KMS-11 (cell line): Measurements from ENCODE around the gene SLA2.
"Not testable (repeated sequence)": the region's sequence is repeated elsewhere in the genome, so short reads cannot be mapped to it uniquely, and the experiment has no call there.

Source experiments
- H2AFZ ChIP-seq: fragments of 200-600 bp; sonication (generic); 2 replicates; pipeline ENCODE4 v1.6.1; 2016; ENCODE audit warnings: antibody characterized with exemption, mixed run types, low read depth
- H3K27ac ChIP-seq: fragments of 200-600 bp; sonication (generic); 2 replicates; pipeline ENCODE4 v1.6.1; 2016; ENCODE audit warnings: mild to moderate bottlenecking, mixed run types
- H3K27me3 ChIP-seq: fragments of 200-600 bp; sonication (generic); 2 replicates; pipeline ENCODE4 v1.6.1; 2017; ENCODE audit warnings: mild to moderate bottlenecking, low read depth, mixed run types, moderate library complexity; ENCODE audit not compliant: insufficient read depth
- H3K36me3 ChIP-seq: fragments of 200-600 bp; sonication (generic); 2 replicates; pipeline ENCODE4 v1.6.1; 2017; ENCODE audit warnings: mild to moderate bottlenecking, mixed run types; ENCODE audit not compliant: insufficient read depth
- H3K4me1 ChIP-seq: fragments of 200-600 bp; sonication (generic); 2 replicates; pipeline ENCODE4 v1.6.1; 2016; ENCODE audit warnings: mild to moderate bottlenecking, low read depth, mixed run types; ENCODE audit not compliant: poor library complexity, severe bottlenecking
- H3K4me2 ChIP-seq: fragments of 200-600 bp; sonication (generic); 2 replicates; pipeline ENCODE4 v1.7.0; 2016; ENCODE audit warnings: mild to moderate bottlenecking, mixed run types
- H3K4me3 ChIP-seq: fragments of 200-600 bp; sonication (generic); IDR thresholded peaks from 2 replicates; pipeline ENCODE4 v1.6.1; 2017; ENCODE audit warnings: low read depth, low read length, mixed read lengths; ENCODE audit not compliant: insufficient read depth
- H3K79me2 ChIP-seq: fragments of 200-600 bp; sonication (generic); 2 replicates; pipeline ENCODE4 v1.6.1; 2016; ENCODE audit warnings: low read depth, mixed run types; ENCODE audit not compliant: insufficient read depth
- H3K9ac ChIP-seq: fragments of 200-600 bp; sonication (generic); 2 replicates; pipeline ENCODE4 v1.6.1; 2016; ENCODE audit warnings: mild to moderate bottlenecking, mixed run types
- H4K20me1 ChIP-seq: fragments of 200-600 bp; sonication (generic); 2 replicates; pipeline ENCODE4 v1.6.1; 2016; ENCODE audit warnings: mild to moderate bottlenecking, mixed run types; ENCODE audit not compliant: insufficient read depth
- TF ChIP-seq, protein P1 (sequence below): fragments of 200-600 bp; sonication (generic); conservative IDR thresholded peaks from 2 replicates; pipeline ENCODE4 v1.6.1; 2017; ENCODE audit warnings: low read depth, mild to moderate bottlenecking, antibody characterized with exemption, low read length, moderate library complexity, mixed read lengths

The SLA2 gene

DNA sequence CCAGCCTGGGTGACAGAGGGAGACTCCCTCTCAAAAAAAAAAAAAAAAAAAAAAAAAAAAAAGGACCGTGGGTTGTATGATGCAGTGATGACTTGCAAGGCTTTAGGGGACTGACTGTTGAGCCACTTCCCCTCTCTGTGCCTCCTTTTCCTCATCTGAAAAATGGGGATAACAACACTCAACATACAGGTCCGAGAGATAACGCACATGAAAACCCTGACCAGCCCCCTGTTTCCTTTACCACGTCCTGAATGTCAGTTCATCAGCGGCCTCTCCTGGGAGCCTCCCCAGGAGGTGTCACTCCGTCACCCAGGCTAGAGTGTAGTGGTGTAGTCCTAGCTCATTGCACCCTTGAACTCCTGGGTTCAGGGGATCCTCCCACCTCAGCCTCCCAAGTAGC is 3.9 kb downstream of the SLA2 start:
- no peak overlapping the region for H3K27ac ChIP-seq
- H3K4me2 ChIP-seq: no peak overlapping the region
- H3K9ac ChIP-seq: no peak overlapping the region
- no peaks in the 10 kb centered on the region for H4K20me1 ChIP-seq
- H3K36me3 ChIP-seq: no peaks in the 10 kb centered on the region
- H3K27me3 ChIP-seq: no peaks in the 10 kb centered on the region
- H3K79me2 ChIP-seq: no peaks in the 10 kb centered on the region
- H2AFZ ChIP-seq: no peak overlapping the region
- TF ChIP-seq, protein P1, sequence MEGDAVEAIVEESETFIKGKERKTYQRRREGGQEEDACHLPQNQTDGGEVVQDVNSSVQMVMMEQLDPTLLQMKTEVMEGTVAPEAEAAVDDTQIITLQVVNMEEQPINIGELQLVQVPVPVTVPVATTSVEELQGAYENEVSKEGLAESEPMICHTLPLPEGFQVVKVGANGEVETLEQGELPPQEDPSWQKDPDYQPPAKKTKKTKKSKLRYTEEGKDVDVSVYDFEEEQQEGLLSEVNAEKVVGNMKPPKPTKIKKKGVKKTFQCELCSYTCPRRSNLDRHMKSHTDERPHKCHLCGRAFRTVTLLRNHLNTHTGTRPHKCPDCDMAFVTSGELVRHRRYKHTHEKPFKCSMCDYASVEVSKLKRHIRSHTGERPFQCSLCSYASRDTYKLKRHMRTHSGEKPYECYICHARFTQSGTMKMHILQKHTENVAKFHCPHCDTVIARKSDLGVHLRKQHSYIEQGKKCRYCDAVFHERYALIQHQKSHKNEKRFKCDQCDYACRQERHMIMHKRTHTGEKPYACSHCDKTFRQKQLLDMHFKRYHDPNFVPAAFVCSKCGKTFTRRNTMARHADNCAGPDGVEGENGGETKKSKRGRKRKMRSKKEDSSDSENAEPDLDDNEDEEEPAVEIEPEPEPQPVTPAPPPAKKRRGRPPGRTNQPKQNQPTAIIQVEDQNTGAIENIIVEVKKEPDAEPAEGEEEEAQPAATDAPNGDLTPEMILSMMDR: no peak
- H3K4me3 ChIP-seq: no peak overlapping the region
- H3K4me1 ChIP-seq: no peaks in the 10 kb centered on the region

DNA sequence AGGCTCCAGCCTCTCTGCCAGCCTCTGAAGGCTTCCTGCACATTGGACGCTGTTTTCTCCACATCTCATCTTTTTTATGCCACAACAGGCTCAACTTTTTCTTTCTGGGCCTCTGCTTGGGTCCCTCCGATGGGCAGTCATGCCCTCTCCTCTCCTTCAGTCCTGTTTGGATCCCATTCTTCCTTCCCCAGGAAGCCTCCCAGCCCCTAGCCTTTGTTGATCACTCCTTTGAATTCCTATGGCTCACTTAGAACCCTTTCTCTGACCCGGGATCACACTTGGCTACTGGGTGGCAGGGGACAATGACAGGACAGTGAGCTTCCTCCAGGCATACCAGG is 4.5 kb downstream of the SLA2 start:
- Histone ChIP-seq H4K20me1 (no peaks in the 10 kb centered on the region), H2AFZ (no peak overlapping the region), H3K4me1 (no peaks in the 10 kb centered on the region), H3K36me3 (no peaks in the 10 kb centered on the region), H3K27ac (no peak overlapping the region), H3K4me3 (no peak overlapping the region), H3K27me3 (no peaks in the 10 kb centered on the region), H3K4me2 (no peak overlapping the region), H3K79me2 (no peaks in the 10 kb centered on the region), H3K9ac (no peak overlapping the region)
- TF ChIP-seq, protein P1: no peak

DNA sequence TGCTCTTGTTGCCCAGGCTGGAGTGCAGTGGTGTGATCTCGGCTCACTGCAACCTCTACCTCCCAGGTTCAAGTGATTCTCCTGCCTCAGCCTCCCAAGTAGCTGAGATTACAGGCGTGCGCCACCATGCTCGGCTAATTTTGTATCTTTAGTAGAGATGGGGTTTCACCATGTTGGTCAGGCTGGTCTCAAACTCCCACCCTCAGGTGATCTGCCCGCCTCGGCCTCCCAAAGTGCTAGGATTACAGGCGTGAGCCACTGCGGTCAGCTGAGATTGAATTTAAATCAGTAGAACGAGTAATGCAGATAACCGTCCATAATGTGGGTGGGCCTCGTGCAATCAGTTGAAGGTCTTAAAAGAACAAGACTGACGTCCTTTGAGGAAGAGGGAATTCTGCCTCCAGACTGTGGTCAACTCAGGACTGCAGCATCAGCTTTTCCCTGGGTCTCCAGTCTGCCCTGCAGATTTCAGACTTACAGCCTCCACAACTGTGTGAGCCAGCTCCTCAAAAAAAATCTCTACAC is 7.1 kb downstream of the SLA2 start:
- not testable (repeated sequence) for H2AFZ ChIP-seq, H3K79me2 ChIP-seq, H3K4me2 ChIP-seq, H3K4me3 ChIP-seq, H3K9ac ChIP-seq, H4K20me1 ChIP-seq, H3K4me1 ChIP-seq, H3K27me3 ChIP-seq, H3K36me3 ChIP-seq, H3K27ac ChIP-seq

DNA sequence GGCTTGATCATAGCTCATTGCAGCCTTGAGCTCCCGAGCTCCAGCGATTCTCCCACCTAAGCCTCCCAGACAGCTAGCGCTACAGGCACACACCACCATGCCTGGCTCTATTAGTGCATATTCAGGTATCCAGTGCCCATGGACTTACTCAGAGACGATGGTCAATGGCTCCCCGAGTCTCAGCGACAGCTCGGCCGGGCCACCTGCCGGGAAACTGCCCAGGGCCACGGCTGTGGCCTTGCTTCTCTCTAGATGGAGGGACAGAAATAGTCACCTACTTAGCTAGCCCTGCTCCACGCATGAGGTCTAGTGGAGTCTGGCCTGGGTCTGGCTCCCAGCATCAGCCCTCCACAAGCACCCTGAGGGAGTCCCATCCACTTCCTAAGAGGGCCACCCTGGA is 11.7 kb downstream of the SLA2 start:
- no peak overlapping the region for H3K9ac ChIP-seq
- TF ChIP-seq, protein P1: no peak
- H3K27ac ChIP-seq: no peak overlapping the region

DNA sequence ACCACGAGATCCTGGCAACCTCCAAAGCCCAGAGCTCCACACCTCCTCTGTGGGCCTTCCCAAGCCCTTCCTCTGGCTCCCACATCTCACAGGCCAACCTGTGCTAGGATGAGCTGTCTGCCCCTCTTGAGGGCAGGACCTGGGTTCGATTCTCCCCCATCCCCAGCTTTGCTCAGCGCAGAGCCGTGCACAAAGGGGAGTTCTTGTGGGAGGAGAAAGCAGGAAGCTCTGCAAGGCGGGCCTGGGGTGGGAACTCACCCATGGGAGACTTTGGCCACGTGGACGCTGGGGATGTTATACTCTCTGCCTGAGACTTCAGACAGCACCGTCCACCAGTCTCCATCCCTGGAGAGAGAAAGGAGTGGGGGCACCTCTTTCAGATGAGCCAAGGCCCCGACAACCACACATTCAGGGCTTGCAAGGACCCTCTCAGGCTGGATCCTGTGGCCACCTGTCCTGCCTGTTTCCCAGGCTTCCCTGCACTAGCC is 12.7 kb downstream of the SLA2 start:
- Histone ChIP-seq H3K36me3 (no peaks in the 10 kb centered on the region), H3K4me3 (no peak overlapping the region), H3K27me3 (no peaks in the 10 kb centered on the region), H2AFZ (no peak overlapping the region), H3K4me1 (peaks cover 21% of the 10 kb centered on the region), H4K20me1 (no peaks in the 10 kb centered on the region), H3K27ac (no peak overlapping the region), H3K4me2 (no peak overlapping the region), H3K9ac (no peak overlapping the region), H3K79me2 (no peaks in the 10 kb centered on the region)
- TF ChIP-seq, protein P1: no peak

More for the DNA sequence above, 11.7 kb downstream of the SLA2 start:
- H3K36me3 ChIP-seq: no peaks in the 10 kb centered on the region
- no peaks in the 10 kb centered on the region for H3K27me3 ChIP-seq
- H3K4me3 ChIP-seq: no peak overlapping the region
- H3K79me2 ChIP-seq: no peaks in the 10 kb centered on the region
- H4K20me1 ChIP-seq: no peaks in the 10 kb centered on the region
- no peak overlapping the region for H2AFZ ChIP-seq
- H3K4me1 ChIP-seq: peaks cover 18% of the 10 kb centered on the region
- no peak overlapping the region for H3K4me2 ChIP-seq
